ENCODE results near the gene SOX13. TPM values are rescaled to one million over a fixed set of nuclear protein-coding genes. Genes with fewer than 3 reads are reported as not detected.

Gene SOX13
- total RNA-seq, 1 experiment from 2014 or later, result 35.6 TPM

GRCh38 chr1:204065174-204065985, 7.5 kb upstream of the SOX13 start (continued):
- no peak for TF ChIP-seq CTCF (IDR thresholded peaks at IDR 0.05 in 2 of 3, conservative IDR thresholded peaks at IDR 0.05 in 1 of 3; ENCODE audit: borderline replicate concordance in 1 of 3, insufficient read depth in 1 of 3, low read depth in 2 of 3, low read length in 2 of 3)
- no peak for TF ChIP-seq CEBPB (IDR thresholded peaks at IDR 0.05; ENCODE audit: low read depth)
- TF ChIP-seq RAD21 (IDR thresholded peaks at IDR 0.05; ENCODE audit: low read depth), result no peak
- TF ChIP-seq POLR2A (IDR thresholded peaks at IDR 0.05; ENCODE audit: borderline replicate concordance, extremely low read depth, insufficient read depth, insufficient read length), result no peak
- TF ChIP-seq EGR1 (IDR thresholded peaks at IDR 0.05; ENCODE audit: low read depth), result no peak
- TF ChIP-seq ATF3 (IDR thresholded peaks at IDR 0.05), result no peak

DNA sequence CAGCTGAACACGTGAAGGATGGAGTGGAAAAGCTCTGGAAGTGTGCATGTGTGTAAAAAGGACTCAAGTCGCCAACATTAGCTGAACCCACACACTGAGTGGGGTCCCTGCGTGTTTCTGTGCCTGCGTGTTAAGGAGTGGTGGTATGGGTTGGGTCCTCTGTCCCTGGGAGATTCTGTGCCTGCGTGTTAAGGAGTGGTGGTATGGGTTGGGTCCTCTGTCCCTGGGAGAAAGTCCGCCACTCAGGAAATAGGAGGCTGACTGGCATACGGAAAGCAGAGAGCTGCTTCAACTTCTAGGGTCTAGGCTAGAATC, 7.0 kb upstream of the SOX13 start:
- H3K4me1 ChIP-seq (ENCODE audit: control insufficient read depth in 1 of 2, insufficient read depth in 2 of 2, low read length in 2 of 2), result peaks cover 0 to 12% of the 10 kb centered on the region in 2 experiments; a peak in 3 of 4 replicates
- H3K9ac ChIP-seq (ENCODE audit: low read length), result no peak overlapping the region
- BruUV-seq (replicated peaks), result no TSS peak
- no peaks in the 10 kb centered on the region for H3K9me2 ChIP-seq (ENCODE audit: insufficient read depth)
- no peaks in the 10 kb centered on the region for H3K36me3 ChIP-seq (ENCODE audit: control insufficient read depth in 1 of 2, insufficient read depth in 2 of 2, low read length in 2 of 2)
- no peak overlapping the region for H3K27ac ChIP-seq (ENCODE audit: low read depth, low read length)
- RAD21 ChIA-PET (ENCODE audit: low non-redundant PET in 1 of 2, low total read pairs in 2 of 2, uncharacterized antibody in 2 of 2, unreplicated experiment in 2 of 2), result no interaction called here
- no peak overlapping the region for H3K4me2 ChIP-seq (ENCODE audit: low read length)
- H2AFZ ChIP-seq (ENCODE audit: low read depth, low read length, poor library complexity, severe bottlenecking), result no peak overlapping the region
- H3K9me3 ChIP-seq (ENCODE audit: control insufficient read depth in 1 of 2, insufficient read depth in 1 of 2, low read depth in 1 of 2, low read length in 2 of 2), result no peaks in the 10 kb centered on the region
- POLR2A ChIA-PET, result no interaction called here
- DNase-seq (ENCODE audit: low read depth, low spot score) (no peak), ATAC-seq (no peak)
- intact Hi-C loops (cut with micrococcal nuclease), result no loop called here
- TF ChIP-seq ZNF274 (IDR thresholded peaks at IDR 0.05; ENCODE audit: low read depth, low read length) (no peak), EZH2 (IDR thresholded peaks at IDR 0.05) (no peak), ATF3 (IDR thresholded peaks at IDR 0.05) (no peak), SRF (IDR thresholded peaks at IDR 0.05; ENCODE audit: low read depth) (no peak), CTCF (IDR thresholded peaks at IDR 0.05 in 2 of 3, conservative IDR thresholded peaks at IDR 0.05 in 1 of 3; ENCODE audit: borderline replicate concordance in 1 of 3, insufficient read depth in 1 of 3, low read depth in 2 of 3, low read length in 2 of 3) (no peak), TCF7L2 (IDR thresholded peaks at IDR 0.05; ENCODE audit: borderline replicate concordance, extremely low read depth, insufficient read depth, insufficient read length) (no peak), FOSL1 (IDR thresholded peaks at IDR 0.05; ENCODE audit: low read depth) (no peak)
- H3K79me2 ChIP-seq (ENCODE audit: insufficient read depth, low read length), result no peaks in the 10 kb centered on the region
- H3K4me3 ChIP-seq (replicated peaks in 1 of 2; ENCODE audit: low read depth in 1 of 2, low read length in 2 of 2), result no peak overlapping the region
- H4K20me1 ChIP-seq (ENCODE audit: insufficient read depth), result no peaks in the 10 kb centered on the region
- no peaks in the 10 kb centered on the region for H3K27me3 ChIP-seq (ENCODE audit: insufficient read depth, low read length)
- CTCF ChIA-PET, result no interaction called here
